GM18511 (cell line): ENCODE measurements around the gene BAIAP2.

ENCODE experiments used
- ATAC-seq: cut with Tn5 transposase; IDR thresholded peaks from one replicate; pipeline ENCODE4 v1.9.1; 2021; ENCODE audit warnings: mild to moderate bottlenecking, moderate library complexity; ENCODE audit not compliant: unreplicated experiment

BAIAP2 gene

DNA sequence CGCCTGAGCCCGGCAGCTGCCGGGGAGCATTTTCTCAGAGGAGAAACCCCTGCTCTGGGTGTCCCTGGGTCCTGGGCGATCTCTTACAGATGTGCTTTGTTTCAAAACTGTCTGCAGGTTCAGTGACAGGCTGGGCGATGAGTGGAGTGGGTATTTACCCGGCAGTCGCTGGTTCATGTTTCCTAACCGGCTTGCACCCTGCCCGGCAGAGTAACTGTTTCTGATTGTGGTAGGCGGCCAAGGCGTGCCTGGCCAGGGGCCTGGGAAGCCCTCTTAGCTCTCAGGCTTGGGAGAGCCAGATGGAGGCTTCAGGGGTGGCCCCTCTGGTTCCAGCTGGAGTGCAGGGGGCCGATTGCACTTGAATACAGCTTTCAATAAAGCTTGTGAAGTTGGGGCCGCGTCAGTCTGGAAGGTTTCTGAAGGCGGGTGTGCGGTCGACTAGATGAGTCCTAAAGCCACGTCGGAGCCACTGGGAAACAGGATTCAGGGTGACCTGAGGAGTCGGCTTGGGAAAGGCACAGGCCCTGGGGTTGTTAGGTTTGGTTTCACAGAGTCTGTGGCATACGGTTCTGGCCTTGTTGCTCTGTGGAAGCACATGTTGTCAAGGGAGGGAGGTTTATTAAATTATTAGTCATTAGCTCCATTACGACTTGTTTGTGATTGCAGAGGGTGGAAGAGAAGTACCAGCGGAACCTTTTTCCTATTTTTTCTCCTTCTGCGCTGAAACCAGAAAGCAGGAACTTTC is 1.4 kb downstream of the BAIAP2 start:
- ATAC-seq, result no peak

GRCh38 chr17:81037026-81037797 is 2.3 kb downstream of the BAIAP2 start:
- ATAC-seq, result no peak

GRCh38 chr17:81037798-81038733 is 3.1 kb downstream of the BAIAP2 start:
- ATAC-seq, result no peak

DNA sequence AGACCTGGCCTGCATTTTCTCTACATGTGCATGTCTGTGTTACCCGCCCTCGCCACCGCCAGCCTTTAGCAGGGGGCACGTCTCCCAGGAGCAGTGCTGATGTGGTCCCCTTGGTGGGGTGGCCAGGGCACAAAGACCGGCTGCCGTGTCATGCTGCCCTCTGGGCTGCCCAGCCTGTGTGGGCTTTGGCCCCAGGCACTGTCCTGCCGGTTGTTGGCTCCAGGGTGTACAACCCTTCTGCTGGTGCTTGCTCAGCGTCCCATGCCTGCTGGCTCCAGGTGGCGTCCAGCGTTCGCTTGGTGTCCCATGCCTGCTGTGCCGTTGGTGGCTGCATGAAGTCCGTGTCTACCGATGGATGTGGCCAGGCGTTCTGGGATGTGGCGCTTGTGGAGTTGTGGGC is 4.1 kb downstream of the BAIAP2 start:
- ATAC-seq, result no peak

- no peak for ATAC-seq
Observed at GRCh38 chr17:81039854-81040758, 5.2 kb downstream of the BAIAP2 start.

GRCh38 chr17:81040791-81041337 is 5.9 kb downstream of the BAIAP2 start:
- ATAC-seq, result no peak

- ATAC-seq, result no peak
Observed at GRCh38 chr17:81042606-81043005, 7.7 kb downstream of the BAIAP2 start.

DNA sequence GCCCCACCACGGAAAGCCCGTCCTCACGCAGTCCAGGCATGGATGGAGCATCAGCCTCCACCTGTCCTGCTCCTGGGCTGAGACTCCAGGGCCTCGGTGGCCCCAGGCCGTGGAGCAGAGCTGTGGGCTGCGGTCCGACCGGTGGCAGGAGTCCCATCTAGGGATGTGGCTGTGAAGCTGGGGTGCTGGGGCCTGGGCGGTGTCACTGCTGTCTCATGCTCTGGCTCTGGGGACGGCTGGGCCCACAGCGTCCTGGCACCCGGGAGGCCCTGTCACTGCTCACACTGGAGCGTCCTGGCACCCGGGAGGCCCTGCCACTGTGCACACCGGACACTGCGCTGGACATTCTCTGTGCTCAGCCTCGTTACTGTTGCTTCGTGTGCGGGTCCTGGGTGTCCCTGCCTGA is 8.4 kb downstream of the BAIAP2 start:
- ATAC-seq, result no peak

- ATAC-seq, result no peak
Observed at GRCh38 chr17:81043725-81044427, 8.9 kb downstream of the BAIAP2 start.

- no peak for ATAC-seq
Observed at GRCh38 chr17:81044428-81044763, 9.4 kb downstream of the BAIAP2 start.

GRCh38 chr17:81044764-81045589 is 10.0 kb downstream of the BAIAP2 start:
- ATAC-seq, result no peak

- no peak for ATAC-seq
Observed at GRCh38 chr17:81045590-81046095, 10.7 kb downstream of the BAIAP2 start.

DNA sequence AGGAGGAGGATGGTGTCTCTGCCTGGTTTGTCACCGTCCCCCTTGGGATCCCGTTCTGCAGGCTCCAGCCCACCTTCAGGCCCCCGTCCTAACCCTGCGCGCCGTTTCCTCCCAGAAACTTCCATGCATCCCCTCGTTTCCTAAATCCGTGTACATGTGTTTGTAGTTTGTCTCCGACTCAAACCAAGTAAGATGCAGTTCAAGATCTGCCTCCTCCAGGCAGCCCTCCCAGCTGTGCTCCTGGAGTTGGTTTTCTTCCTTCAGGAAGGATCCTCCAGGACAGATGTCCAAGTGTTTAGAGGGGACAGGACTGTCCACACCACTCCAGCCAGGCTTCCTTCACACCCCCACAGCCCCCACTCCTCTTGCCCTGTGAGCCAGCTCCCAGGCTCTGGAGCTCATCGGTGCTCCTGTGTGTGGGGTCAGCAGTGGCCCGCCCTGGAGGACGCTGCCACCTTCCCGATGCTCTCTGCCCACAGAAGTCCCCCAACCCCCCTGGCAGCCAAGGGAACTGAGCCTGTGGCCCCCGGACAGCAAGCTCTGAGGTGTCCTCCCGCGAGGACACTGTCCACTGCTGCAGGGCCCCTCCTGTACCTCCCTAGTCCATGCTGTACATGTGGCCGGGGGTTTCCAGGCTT is 11.3 kb downstream of the BAIAP2 start:
- no peak for ATAC-seq

GRCh38 chr17:81046770-81047359 is 11.9 kb downstream of the BAIAP2 start:
- ATAC-seq, result no peak

- ATAC-seq, result no peak
Observed at GRCh38 chr17:81048827-81049371, 13.9 kb downstream of the BAIAP2 start.

DNA sequence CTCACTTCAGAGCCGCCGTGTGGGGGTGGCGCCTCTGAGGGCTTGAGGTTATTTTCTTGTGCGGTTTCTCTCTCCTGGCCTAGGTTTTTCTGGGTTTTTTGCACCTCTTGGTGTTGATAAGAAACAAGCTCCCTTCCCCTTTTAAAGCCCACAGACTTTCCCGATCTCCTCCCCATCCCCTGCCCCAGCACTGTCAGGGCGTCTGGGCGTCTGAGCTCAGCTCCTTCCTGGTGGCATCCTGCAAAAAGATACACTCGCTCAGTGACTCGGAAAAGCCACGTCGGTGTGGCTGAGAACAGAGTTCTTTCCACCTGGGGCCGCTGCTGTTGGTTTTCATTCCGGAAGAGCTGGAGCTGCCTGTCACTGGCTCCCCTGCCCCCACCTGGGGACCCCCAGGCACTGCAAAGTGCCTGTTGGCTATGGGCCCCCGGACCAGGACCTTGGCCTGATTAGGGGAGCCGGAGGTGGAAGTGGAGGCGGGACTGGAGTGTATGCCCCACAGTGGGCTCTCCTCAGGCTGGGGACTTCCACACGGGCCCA is 14.5 kb downstream of the BAIAP2 start:
- ATAC-seq, result no peak

DNA sequence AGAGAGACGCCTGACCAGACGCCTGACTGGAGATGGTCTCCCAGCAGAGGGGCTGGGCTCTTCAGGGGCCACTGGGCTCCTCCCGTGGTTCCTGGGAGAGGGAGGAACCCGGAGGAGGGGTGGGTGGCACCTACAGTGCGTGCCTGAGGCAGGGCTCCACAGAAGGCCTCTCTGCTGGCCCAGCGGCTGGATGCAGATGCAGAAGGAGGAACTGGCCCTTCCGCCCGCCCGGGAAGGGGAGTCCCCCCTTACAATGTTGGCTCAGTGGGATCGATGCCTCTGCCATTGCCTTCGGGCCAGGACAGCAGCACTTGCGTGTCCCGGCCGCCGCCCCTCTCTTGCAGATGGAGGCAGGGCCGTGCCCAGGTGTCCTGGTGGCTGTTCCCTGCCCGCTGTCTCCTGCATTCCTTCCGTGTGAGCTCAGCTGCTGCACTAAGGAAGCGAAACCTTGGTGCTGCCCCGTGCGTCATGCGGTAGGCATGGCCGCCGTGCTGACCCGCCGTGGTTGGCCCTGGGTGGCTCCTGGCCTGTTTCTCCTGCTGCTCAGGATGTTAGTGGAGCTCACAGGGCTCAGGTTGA is 15.1 kb downstream of the BAIAP2 start:
- ATAC-seq, result no peak
